ENCODE data around the gene RDH5. TPM values are rescaled to one million over a fixed set of nuclear protein-coding genes. Genes with fewer than 3 reads are reported as not detected.

Gene RDH5
- total RNA-seq, 1 donor from 2014 or later, result 11.1 TPM

DNA sequence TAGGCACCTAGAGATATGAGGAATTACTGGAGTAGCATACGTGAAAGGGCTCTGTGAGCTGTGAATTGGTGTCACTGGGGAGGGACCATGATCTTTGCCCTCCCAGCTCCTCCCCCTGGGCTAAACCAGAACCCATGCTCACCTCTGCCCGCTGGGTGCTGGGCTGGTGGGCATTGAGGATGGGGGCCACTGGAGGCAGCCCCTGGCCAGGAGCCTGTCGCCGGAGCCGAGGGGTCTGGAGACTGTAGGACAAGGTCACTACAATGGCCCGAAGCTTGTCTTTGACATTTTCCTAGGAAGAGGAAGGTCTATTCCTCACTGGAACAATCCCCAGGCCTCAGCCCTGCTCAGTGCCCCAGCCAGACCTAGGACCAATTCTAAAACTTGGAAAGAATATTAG lies 24.1 kb upstream of the RDH5 start:
- Histone ChIP-seq H3K4me3 (no peak overlapping the region), H3K27me3 (ENCODE audit: low read depth) (no peaks in the 10 kb centered on the region), H3K9me3 (no peaks in the 10 kb centered on the region), H3K4me1 (no peaks in the 10 kb centered on the region), H3K36me3 (no peaks in the 10 kb centered on the region), H3K27ac (no peak overlapping the region)
- intact Hi-C loops (cut with DNase I), result no loop called here
- ATAC-seq (no peak), DNase-seq (no peak)
- TF ChIP-seq, protein P1, sequence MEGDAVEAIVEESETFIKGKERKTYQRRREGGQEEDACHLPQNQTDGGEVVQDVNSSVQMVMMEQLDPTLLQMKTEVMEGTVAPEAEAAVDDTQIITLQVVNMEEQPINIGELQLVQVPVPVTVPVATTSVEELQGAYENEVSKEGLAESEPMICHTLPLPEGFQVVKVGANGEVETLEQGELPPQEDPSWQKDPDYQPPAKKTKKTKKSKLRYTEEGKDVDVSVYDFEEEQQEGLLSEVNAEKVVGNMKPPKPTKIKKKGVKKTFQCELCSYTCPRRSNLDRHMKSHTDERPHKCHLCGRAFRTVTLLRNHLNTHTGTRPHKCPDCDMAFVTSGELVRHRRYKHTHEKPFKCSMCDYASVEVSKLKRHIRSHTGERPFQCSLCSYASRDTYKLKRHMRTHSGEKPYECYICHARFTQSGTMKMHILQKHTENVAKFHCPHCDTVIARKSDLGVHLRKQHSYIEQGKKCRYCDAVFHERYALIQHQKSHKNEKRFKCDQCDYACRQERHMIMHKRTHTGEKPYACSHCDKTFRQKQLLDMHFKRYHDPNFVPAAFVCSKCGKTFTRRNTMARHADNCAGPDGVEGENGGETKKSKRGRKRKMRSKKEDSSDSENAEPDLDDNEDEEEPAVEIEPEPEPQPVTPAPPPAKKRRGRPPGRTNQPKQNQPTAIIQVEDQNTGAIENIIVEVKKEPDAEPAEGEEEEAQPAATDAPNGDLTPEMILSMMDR (IDR thresholded peaks at IDR 0.05), result no peak

DNA sequence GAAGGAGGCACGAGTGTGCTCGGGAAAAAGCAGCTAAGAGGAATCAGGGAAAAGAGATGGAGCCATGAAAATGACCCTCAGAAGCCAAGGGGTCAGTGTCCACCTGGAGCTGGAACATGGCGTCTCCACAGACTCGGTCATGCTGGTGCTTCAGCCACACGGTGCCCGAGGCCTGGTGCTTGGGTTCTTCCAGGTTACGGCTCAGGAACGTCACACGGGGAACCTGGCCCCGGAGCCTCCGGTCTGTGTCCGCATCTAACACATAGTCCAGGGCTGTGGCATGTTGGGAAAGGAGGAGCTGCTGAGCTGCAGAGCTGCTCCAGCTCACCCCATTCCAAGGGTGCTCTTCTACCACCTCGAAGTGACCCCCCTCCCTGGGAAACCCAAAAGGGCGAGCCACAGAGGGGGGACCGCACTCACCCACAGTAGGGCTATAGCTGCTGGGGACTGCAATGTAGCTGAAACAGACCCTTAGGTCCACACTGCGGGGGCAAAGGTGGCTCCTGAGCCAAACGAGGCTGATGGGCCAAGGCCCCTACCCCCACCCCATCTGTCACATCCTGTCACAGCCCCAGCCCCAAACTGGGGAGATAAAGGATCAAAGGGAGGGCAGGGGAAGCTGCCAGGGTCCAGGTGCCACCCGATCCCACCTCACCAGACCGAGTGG lies 23.3 kb upstream of the RDH5 start:
- DNase-seq, result peak; percentile 14
- TF ChIP-seq, protein P1 (IDR thresholded peaks at IDR 0.05), result no peak
- Histone ChIP-seq H3K4me1 (no peaks in the 10 kb centered on the region), H3K27me3 (ENCODE audit: low read depth) (no peaks in the 10 kb centered on the region), H3K36me3 (no peaks in the 10 kb centered on the region), H3K27ac (no peak overlapping the region), H3K4me3 (no peak overlapping the region), H3K9me3 (no peaks in the 10 kb centered on the region)
- ATAC-seq, result no peak
- intact Hi-C loops (cut with DNase I), result no loop called here

DNA sequence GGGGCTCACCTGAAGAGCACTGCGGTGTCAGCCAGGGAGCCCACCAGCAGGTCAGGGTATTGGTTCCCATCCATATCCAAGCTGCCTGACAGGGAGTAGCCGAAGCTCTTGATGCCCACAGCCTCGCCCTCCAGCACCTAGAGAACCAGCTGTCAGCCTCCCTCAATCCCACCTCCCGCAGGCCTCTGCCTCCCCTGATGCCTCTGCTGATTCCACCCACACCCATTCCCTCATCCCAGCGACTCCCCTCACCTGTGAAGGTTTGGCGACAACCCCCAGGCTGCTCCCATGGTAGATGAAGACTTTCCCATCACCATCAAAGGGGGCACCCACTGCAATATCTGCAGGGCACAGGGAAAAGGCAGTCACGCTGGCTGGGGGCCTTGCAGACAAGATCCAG lies 22.5 kb upstream of the RDH5 start:
- Histone ChIP-seq H3K4me3 (no peak overlapping the region), H3K9me3 (no peaks in the 10 kb centered on the region), H3K4me1 (no peaks in the 10 kb centered on the region), H3K27me3 (ENCODE audit: low read depth) (no peaks in the 10 kb centered on the region), H3K27ac (no peak overlapping the region), H3K36me3 (no peaks in the 10 kb centered on the region)
- ATAC-seq, result no peak
- intact Hi-C loops (cut with DNase I), result no loop called here
- TF ChIP-seq, protein P1 (IDR thresholded peaks at IDR 0.05), result no peak
- no peak for DNase-seq

DNA sequence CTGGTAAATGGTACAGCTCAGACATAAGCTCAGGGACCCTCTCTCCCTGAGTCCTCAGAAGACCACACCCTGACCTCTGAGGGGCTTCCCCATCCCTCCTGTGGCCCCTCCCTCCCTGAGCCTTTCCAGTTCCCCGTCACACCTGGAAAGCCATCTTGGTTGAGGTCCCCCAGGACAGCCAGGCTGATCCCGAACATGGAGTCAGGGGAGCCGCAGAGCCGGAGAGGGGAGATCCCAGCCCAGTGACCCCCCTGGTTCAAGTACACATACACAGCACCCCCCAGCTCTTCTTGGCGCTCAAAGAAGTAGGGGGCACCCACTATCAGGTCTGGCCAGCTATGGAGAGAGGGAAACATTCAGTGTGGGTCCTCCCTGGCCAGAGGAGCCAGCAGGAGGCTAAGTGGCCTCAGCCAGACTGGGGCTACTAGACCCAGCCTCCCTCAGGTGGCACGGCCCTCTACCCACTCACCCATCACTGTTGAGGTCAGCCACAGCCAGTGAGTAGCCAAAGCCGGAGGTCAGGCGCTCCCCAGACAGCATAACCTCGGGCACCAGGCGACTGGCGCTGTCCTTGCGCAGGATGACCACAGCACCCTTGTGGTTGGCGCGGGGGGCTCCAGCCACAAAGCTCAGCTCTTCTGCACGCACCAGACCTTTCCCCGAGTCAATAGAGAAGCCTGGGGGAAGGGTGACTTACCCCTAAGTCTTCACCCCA lies 21.8 kb upstream of the RDH5 start:
- Histone ChIP-seq H3K27ac (no peak overlapping the region), H3K4me1 (no peaks in the 10 kb centered on the region), H3K36me3 (no peaks in the 10 kb centered on the region), H3K27me3 (ENCODE audit: low read depth) (no peaks in the 10 kb centered on the region), H3K9me3 (no peaks in the 10 kb centered on the region), H3K4me3 (no peak overlapping the region)
- ATAC-seq (no peak), DNase-seq (peak; percentile 32)
- TF ChIP-seq, protein P1 (IDR thresholded peaks at IDR 0.05), result no peak
- intact Hi-C loops (cut with DNase I), result no loop called here

DNA sequence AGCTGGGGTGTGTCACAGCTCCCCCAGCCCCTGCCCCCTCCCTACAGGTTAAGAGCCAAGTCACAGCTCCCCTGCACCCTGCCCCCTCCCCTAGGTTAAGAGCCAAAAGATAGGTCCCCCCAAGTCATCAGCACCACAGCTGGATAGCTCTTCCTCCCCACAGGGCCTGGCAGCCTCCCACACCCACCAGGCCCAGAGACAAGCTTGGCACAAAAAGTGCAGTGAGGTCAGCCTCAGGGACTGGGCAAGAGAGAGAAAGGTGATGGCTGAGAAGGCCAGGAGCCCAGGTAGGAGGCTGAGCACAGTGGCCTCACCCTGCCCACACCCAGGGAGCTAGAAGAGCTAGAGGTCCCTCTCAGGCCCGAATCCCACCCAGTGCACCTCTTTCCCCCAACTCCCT lies 21.2 kb upstream of the RDH5 start:
- H3K27me3 ChIP-seq (ENCODE audit: low read depth), result no peaks in the 10 kb centered on the region
- ATAC-seq, result no peak
- no peak for DNase-seq
- H3K9me3 ChIP-seq, result no peaks in the 10 kb centered on the region
- intact Hi-C loops (cut with DNase I), result no loop called here
- TF ChIP-seq, protein P1 (IDR thresholded peaks at IDR 0.05), result no peak
- no peak overlapping the region for H3K4me3 ChIP-seq
- H3K36me3 ChIP-seq, result no peaks in the 10 kb centered on the region
- H3K4me1 ChIP-seq, result no peaks in the 10 kb centered on the region
- no peak overlapping the region for H3K27ac ChIP-seq

Data from lower lobe of right lung (tissue), 2 donors.